Gastrocnemius medialis (tissue), 4 donors: Measurements from ENCODE around the gene TSR3. TPM values are rescaled to one million over a fixed set of nuclear protein-coding genes. Genes with fewer than 3 reads are reported as not detected.
A peak's percentile ranks its signal among the peaks of the same experiment; 100 is the strongest.
"Not testable (repeated sequence)": the region's sequence is repeated elsewhere in the genome, so short reads cannot be mapped to it uniquely, and the experiment has no call there.

Source experiments
- ATAC-seq, 2 donors: fragments of 150-250 bp; one replicate each; pipeline ENCODE4 v1.9.1; 2016
- DNase-seq, 2 donors: peaks; one replicate each; pipeline ENCODE4 v3.0.0-alpha.2; 2019
- H3K27ac ChIP-seq, 4 donors: fragments of 200-600 bp; sonication (generic); 1 replicate in 1 of 4; 2 replicates in 3 of 4; pipeline ENCODE4 v1.5.1; 2016 to 2018; ENCODE audit warnings: mild to moderate bottlenecking in 2 of 4, moderate library complexity in 1 of 4
- H3K27me3 ChIP-seq, 3 donors: fragments of 200-600 bp; sonication (generic) in 2 of 3; 1 replicate in 1 of 3; 2 replicates in 2 of 3; pipeline versions ENCODE4 v1.5.1 to v1.6.0; 2016 to 2019; ENCODE audit warnings: mild to moderate bottlenecking in 1 of 3, moderate library complexity in 1 of 3
- H3K36me3 ChIP-seq, 2 donors: fragments of 200-600 bp; sonication (generic) in 1 of 2; one replicate each; pipeline ENCODE4 v1.5.1; 2017 to 2018
- H3K4me1 ChIP-seq, 2 donors: fragments of 200-600 bp; sonication (generic) in 1 of 2; one replicate each; pipeline ENCODE4 v1.5.1; 2016 to 2017; ENCODE audit warnings: mild to moderate bottlenecking in 2 of 2
- H3K4me3 ChIP-seq, 4 donors: fragments of 200-600 bp; sonication (generic) in 3 of 4; 1 replicate in 1 of 4; 2 replicates in 3 of 4; pipeline ENCODE4 v1.5.1; 2016 to 2019; ENCODE audit warnings: mild to moderate bottlenecking in 2 of 4
- H3K9me3 ChIP-seq, 3 donors: fragments of 200-600 bp; sonication (generic) in 2 of 3; 1 replicate in 1 of 3; 2 replicates in 2 of 3; pipeline ENCODE4 v1.5.1; 2016 to 2019
- CTCF ChIP-seq, 5 experiments: fragments of 450-650 bp in 3 of 5; fragments of 200-600 bp in 2 of 5; sonication (generic) in 2 of 5; IDR thresholded peaks in 4 of 5; conservative IDR thresholded peaks in 1 of 5; 1 replicate in 4 of 5; 2 replicates in 1 of 5; pipeline ENCODE4 v1.5.1; 2016 to 2019; ENCODE audit warnings: antibody characterized with exemption in 5 of 5, mild to moderate bottlenecking in 3 of 5, moderate library complexity in 3 of 5
- POLR2A ChIP-seq, 2 donors: fragments of 450-650 bp; IDR thresholded peaks; one replicate each; pipeline ENCODE4 v1.6.1; 2017; ENCODE audit warnings: antibody characterized with exemption in 2 of 2, mild to moderate bottlenecking in 2 of 2, moderate library complexity in 2 of 2
- in situ Hi-C, 4 donors: fragments of 200-750 bp; cut with MboI; loops; one replicate each; pipeline versions ENCODE4 v1.15.0 to v1.8.0; 2017; ENCODE audit warnings: low sequenced_read_pairs in 4 of 4
- intact Hi-C: fragments of 100-400 bp; cut with DNase I; formaldehyde crosslinking; loops from one replicate; pipeline ENCODE4 v1.15.1; 2023; ENCODE audit warnings: low total_unique reads
- total RNA-seq, 4 donors: library from RNA; depleted of rRNA; stranded (reverse); fragments of >200 nt; gene quantifications; one replicate each; pipeline versions ENCODE4 v1.1.0 to v1.2.3, GENCODE V29; 2016

Gene TSR3
- total RNA-seq, 4 donors from 2014 or later, result 63.3 to 103 (median 72.4) TPM

- peak overlapping the region; percentile 18 to 56 (median 44) for H3K27ac ChIP-seq
- TF ChIP-seq CTCF (IDR thresholded peaks at IDR 0.05 in 4 of 5, conservative IDR thresholded peaks at IDR 0.05 in 1 of 5) (no peak), POLR2A (IDR thresholded peaks at IDR 0.05) (no peak)
- peaks cover 27 to 52% (median 47%) of the 10 kb centered on the region in 3 donors for H3K27me3 ChIP-seq
These were observed 19.7 kb downstream of the TSR3 start for GRCh38 chr16:1331712-1332617.

GRCh38 chr16:1330931-1331711 is 20.6 kb downstream of the TSR3 start:
- ATAC-seq (no peak), DNase-seq (no peak)
- Histone ChIP-seq H3K9me3 (no peaks in the 10 kb centered on the region), H3K4me3 (peak overlapping the region; percentile 43 to 56 (median 46)), H3K4me1 (peaks cover 0 to 4% of the 10 kb centered on the region in 2 donors), H3K36me3 (no peaks in the 10 kb centered on the region), H3K27me3 (peaks cover 27 to 52% (median 47%) of the 10 kb centered on the region in 3 donors), H3K27ac (peak overlapping the region; percentile 18 to 56 (median 44))
- intact Hi-C loops (no loop called here), in situ Hi-C loops (no loop called here)
- TF ChIP-seq POLR2A (IDR thresholded peaks at IDR 0.05) (no peak), CTCF (IDR thresholded peaks at IDR 0.05 in 4 of 5, conservative IDR thresholded peaks at IDR 0.05 in 1 of 5) (no peak)

More at GRCh38 chr16:1331712-1332617, 19.7 kb downstream of the TSR3 start:
- no peak for ATAC-seq
- Histone ChIP-seq H3K36me3 (no peaks in the 10 kb centered on the region), H3K9me3 (no peaks in the 10 kb centered on the region), H3K4me3 (peak overlapping the region; percentile 43 to 56 (median 46)), H3K4me1 (peaks cover 0 to 4% of the 10 kb centered on the region in 2 donors)
- intact Hi-C loops (no loop called here), in situ Hi-C loops (no loop called here)
- DNase-seq, result peak; percentile 15 to 47

- H3K27ac ChIP-seq, result no peak overlapping the region
- no peak for ATAC-seq
- no peaks in the 10 kb centered on the region for H3K9me3 ChIP-seq
- in situ Hi-C loops, result no loop called here
- DNase-seq, result no peak
- peaks cover 0 to 4% of the 10 kb centered on the region in 2 donors for H3K4me1 ChIP-seq
- peak in 2 of 5 experiments; percentile 23 to 34 for TF ChIP-seq CTCF (IDR thresholded peaks at IDR 0.05 in 4 of 5, conservative IDR thresholded peaks at IDR 0.05 in 1 of 5)
- TF ChIP-seq POLR2A (IDR thresholded peaks at IDR 0.05), result no peak
- H3K36me3 ChIP-seq, result peaks cover 0 to 5% of the 10 kb centered on the region in 2 donors
- H3K4me3 ChIP-seq, result no peak overlapping the region
- intact Hi-C loops, result no loop called here
- H3K27me3 ChIP-seq, result peaks cover 27 to 48% (median 46%) of the 10 kb centered on the region in 3 donors
These were observed 21.3 kb downstream of the TSR3 start for GRCh38 chr16:1330260-1330914.

GRCh38 chr16:1328961-1329360 is 22.7 kb downstream of the TSR3 start:
- H3K27ac ChIP-seq, DNase-seq, ATAC-seq, H3K9me3 ChIP-seq, H3K4me3 ChIP-seq, in situ Hi-C loops, intact Hi-C loops, H3K4me1 ChIP-seq: not testable (repeated sequence)
- H3K27me3 ChIP-seq, result peaks cover 15 to 33% (median 32%) of the 10 kb centered on the region in 3 donors
- peaks cover 0 to 19% of the 10 kb centered on the region in 2 donors for H3K36me3 ChIP-seq

GRCh38 chr16:1328136-1328535 is 23.5 kb downstream of the TSR3 start:
- peaks cover 0 to 25% of the 10 kb centered on the region in 2 donors for H3K36me3 ChIP-seq
- ATAC-seq, H3K27ac ChIP-seq, H3K4me3 ChIP-seq, intact Hi-C loops, H3K9me3 ChIP-seq, DNase-seq, in situ Hi-C loops, H3K4me1 ChIP-seq: not testable (repeated sequence)
- H3K27me3 ChIP-seq, result peaks cover 12 to 28% (median 25%) of the 10 kb centered on the region in 3 donors
